ENCODE results near the gene PNLDC1. TPM values are rescaled to one million over a fixed set of nuclear protein-coding genes. Genes with fewer than 3 reads are reported as not detected.

PNLDC1 gene
- polyA plus RNA-seq, 1 donor from 2014 or later = not detected

DNA sequence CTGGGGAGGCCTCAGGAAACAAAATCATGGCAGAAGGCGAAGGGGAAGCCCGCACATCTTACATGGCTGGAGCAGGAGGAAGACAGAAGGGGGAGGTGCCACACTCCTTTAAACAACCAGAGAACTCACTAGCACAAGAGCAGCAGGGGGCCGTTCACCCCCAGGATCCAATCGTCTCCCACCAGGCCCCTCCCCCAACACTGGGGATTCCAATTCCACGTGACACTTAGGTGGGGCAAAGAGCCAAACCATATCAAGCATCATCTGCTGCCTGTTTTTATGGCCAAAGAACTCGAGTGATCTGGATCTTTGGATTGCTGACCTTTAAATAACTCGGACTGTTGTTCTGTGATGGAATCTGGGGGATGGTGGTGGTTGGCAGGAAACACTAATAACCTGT, 28.0 kb downstream of the PNLDC1 start:
- no peaks in the 10 kb centered on the region for H3F3A ChIP-seq (ENCODE audit: insufficient read depth, low read length, poor library complexity, severe bottlenecking)
- TF ChIP-seq MXI1 (conservative IDR thresholded peaks at IDR 0.05; ENCODE audit: poor library complexity, severe bottlenecking) (no peak), POLR2AphosphoS5 (IDR thresholded peaks at IDR 0.05) (no peak), EZH2 (IDR thresholded peaks at IDR 0.05; ENCODE audit: borderline replicate concordance, insufficient read depth, low read length, poor library complexity, severe bottlenecking) (no peak), EP300 (conservative IDR thresholded peaks at IDR 0.05; ENCODE audit: poor library complexity, severe bottlenecking) (no peak), TAF1 (IDR thresholded peaks at IDR 0.05; ENCODE audit: low read depth) (no peak)
- TF ChIP-seq, protein P1, sequence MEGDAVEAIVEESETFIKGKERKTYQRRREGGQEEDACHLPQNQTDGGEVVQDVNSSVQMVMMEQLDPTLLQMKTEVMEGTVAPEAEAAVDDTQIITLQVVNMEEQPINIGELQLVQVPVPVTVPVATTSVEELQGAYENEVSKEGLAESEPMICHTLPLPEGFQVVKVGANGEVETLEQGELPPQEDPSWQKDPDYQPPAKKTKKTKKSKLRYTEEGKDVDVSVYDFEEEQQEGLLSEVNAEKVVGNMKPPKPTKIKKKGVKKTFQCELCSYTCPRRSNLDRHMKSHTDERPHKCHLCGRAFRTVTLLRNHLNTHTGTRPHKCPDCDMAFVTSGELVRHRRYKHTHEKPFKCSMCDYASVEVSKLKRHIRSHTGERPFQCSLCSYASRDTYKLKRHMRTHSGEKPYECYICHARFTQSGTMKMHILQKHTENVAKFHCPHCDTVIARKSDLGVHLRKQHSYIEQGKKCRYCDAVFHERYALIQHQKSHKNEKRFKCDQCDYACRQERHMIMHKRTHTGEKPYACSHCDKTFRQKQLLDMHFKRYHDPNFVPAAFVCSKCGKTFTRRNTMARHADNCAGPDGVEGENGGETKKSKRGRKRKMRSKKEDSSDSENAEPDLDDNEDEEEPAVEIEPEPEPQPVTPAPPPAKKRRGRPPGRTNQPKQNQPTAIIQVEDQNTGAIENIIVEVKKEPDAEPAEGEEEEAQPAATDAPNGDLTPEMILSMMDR (IDR thresholded peaks at IDR 0.05; ENCODE audit: poor library complexity, severe bottlenecking) = no peak
- TF ChIP-seq, protein P2, sequence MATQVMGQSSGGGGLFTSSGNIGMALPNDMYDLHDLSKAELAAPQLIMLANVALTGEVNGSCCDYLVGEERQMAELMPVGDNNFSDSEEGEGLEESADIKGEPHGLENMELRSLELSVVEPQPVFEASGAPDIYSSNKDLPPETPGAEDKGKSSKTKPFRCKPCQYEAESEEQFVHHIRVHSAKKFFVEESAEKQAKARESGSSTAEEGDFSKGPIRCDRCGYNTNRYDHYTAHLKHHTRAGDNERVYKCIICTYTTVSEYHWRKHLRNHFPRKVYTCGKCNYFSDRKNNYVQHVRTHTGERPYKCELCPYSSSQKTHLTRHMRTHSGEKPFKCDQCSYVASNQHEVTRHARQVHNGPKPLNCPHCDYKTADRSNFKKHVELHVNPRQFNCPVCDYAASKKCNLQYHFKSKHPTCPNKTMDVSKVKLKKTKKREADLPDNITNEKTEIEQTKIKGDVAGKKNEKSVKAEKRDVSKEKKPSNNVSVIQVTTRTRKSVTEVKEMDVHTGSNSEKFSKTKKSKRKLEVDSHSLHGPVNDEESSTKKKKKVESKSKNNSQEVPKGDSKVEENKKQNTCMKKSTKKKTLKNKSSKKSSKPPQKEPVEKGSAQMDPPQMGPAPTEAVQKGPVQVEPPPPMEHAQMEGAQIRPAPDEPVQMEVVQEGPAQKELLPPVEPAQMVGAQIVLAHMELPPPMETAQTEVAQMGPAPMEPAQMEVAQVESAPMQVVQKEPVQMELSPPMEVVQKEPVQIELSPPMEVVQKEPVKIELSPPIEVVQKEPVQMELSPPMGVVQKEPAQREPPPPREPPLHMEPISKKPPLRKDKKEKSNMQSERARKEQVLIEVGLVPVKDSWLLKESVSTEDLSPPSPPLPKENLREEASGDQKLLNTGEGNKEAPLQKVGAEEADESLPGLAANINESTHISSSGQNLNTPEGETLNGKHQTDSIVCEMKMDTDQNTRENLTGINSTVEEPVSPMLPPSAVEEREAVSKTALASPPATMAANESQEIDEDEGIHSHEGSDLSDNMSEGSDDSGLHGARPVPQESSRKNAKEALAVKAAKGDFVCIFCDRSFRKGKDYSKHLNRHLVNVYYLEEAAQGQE (IDR thresholded peaks at IDR 0.05; ENCODE audit: borderline replicate concordance) = no peak

DNA sequence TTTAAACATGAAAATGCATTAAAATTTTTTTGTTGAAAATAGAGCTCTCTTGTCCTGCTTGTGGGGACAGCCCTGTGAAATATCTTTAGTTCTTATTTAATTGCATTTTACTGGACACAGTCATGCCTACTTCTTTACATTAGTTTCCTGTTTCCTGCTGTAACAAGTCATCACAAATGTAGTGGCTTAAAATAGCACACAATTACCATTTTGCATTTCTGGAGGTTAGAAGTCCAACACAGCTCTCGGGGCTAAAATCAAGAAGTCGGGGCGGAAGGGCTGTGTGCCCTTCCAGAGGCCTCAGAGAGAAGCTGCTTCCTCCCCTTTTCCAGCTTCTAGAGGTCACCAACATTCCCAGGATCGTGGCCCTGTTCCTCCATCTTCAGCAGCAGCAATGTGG, 29.4 kb downstream of the PNLDC1 start:
- H2AFZ ChIP-seq (ENCODE audit: low read depth, low read length) = no peak overlapping the region
- TF ChIP-seq POLR2AphosphoS5 (IDR thresholded peaks at IDR 0.05) (no peak), SMC3 (conservative IDR thresholded peaks at IDR 0.05; ENCODE audit: poor library complexity) (no peak), TAF1 (IDR thresholded peaks at IDR 0.05; ENCODE audit: low read depth) (no peak), MXI1 (conservative IDR thresholded peaks at IDR 0.05; ENCODE audit: poor library complexity, severe bottlenecking) (no peak), EZH2 (IDR thresholded peaks at IDR 0.05; ENCODE audit: borderline replicate concordance, insufficient read depth, low read length, poor library complexity, severe bottlenecking) (no peak), EP300 (conservative IDR thresholded peaks at IDR 0.05; ENCODE audit: poor library complexity, severe bottlenecking) (no peak), RAD21 (conservative IDR thresholded peaks at IDR 0.05) (no peak)
- TF ChIP-seq, protein P2 (IDR thresholded peaks at IDR 0.05; ENCODE audit: borderline replicate concordance) = no peak
- TF ChIP-seq, protein P1 (IDR thresholded peaks at IDR 0.05; ENCODE audit: poor library complexity, severe bottlenecking) = no peak
- no peaks in the 10 kb centered on the region for H3K9me2 ChIP-seq (ENCODE audit: insufficient read depth, low read length)
- no peak overlapping the region for H3K27ac ChIP-seq (ENCODE audit: low read length)
- H3K36me3 ChIP-seq (ENCODE audit: insufficient read depth, low read length) = no peaks in the 10 kb centered on the region
- no peak overlapping the region for H3K4me3 ChIP-seq (ENCODE audit: low read length)
- H3K4me2 ChIP-seq (ENCODE audit: low read length) = no peak overlapping the region
- H3K9ac ChIP-seq (ENCODE audit: low read length) = no peak overlapping the region
- no peaks in the 10 kb centered on the region for H3K79me2 ChIP-seq (replicated peaks; ENCODE audit: insufficient read depth, low read length)
- H3K27me3 ChIP-seq (ENCODE audit: insufficient read depth, low read depth, low read length) = no peaks in the 10 kb centered on the region
- H4K20me1 ChIP-seq (ENCODE audit: insufficient read depth) = no peaks in the 10 kb centered on the region
- H3K9me3 ChIP-seq (ENCODE audit: low read length) = no peaks in the 10 kb centered on the region
- H3F3A ChIP-seq (ENCODE audit: insufficient read depth, low read length, poor library complexity, severe bottlenecking) = no peaks in the 10 kb centered on the region

More for the DNA sequence above, 28.0 kb downstream of the PNLDC1 start:
- Histone ChIP-seq H3K4me2 (ENCODE audit: low read length) (no peak overlapping the region), H3K27ac (ENCODE audit: low read length) (no peak overlapping the region), H3K9me2 (ENCODE audit: insufficient read depth, low read length) (no peaks in the 10 kb centered on the region), H3K36me3 (ENCODE audit: insufficient read depth, low read length) (no peaks in the 10 kb centered on the region), H2AFZ (ENCODE audit: low read depth, low read length) (no peak overlapping the region), H4K20me1 (ENCODE audit: insufficient read depth) (no peaks in the 10 kb centered on the region), H3K9ac (ENCODE audit: low read length) (no peak overlapping the region), H3K79me2 (replicated peaks; ENCODE audit: insufficient read depth, low read length) (no peaks in the 10 kb centered on the region), H3K27me3 (ENCODE audit: insufficient read depth, low read depth, low read length) (no peaks in the 10 kb centered on the region), H3K4me3 (ENCODE audit: low read length) (no peak overlapping the region), H3K9me3 (ENCODE audit: low read length) (no peaks in the 10 kb centered on the region)

Measured in neural cell (in vitro differentiated cells).